ENCODE measurements around the gene HMGN2. TPM values are rescaled to one million over a fixed set of nuclear protein-coding genes. Genes with fewer than 3 reads are reported as not detected.

The HMGN2 gene
- total and polyA plus RNA-seq, 7 experiments from 2014 or later = 304 to 901 (median 369) TPM

DNA sequence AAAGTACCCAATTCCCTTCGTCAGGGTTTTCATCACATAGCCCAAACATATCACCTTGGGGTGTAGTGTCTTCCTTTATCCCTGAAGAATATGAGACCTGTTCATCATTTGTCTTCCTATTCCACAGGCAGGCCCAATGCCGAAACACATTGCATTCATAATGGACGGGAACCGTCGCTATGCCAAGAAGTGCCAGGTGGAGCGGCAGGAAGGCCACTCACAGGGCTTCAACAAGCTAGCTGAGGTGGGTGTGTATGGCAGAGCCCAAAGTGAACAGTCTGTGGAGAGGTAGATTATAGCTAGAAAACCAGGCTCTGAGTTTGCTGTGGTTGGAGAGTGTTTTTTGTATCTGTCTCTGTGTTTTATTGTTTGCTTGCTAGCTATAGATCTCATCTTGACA, 34.2 kb upstream of the HMGN2 start:
- H3K27ac ChIP-seq (ENCODE audit: low read depth, low read length) = no peak overlapping the region
- H3K4me1 ChIP-seq (ENCODE audit: control insufficient read depth in 2 of 2, insufficient read depth in 2 of 2, low read length in 2 of 2) = peaks cover 4 to 7% of the 10 kb centered on the region in 2 donors
- peaks cover 19 to 46% (median 19%) of the 10 kb centered on the region in 3 experiments for H3K36me3 ChIP-seq (ENCODE audit: control insufficient read depth in 2 of 3, insufficient read depth in 3 of 3, low read length in 3 of 3)
- intact Hi-C loops (cut with micrococcal nuclease) = no loop called here
- CTCF ChIA-PET = interaction anchor here (0.6 kb wide), 1 partner anchor 130 kb away, joined by 3 read pairs; no protein-coding TSS in a partner anchor
- no peak overlapping the region for H3K4me3 ChIP-seq (ENCODE audit: low read length)
- no peaks in the 10 kb centered on the region for H3K9me3 ChIP-seq (ENCODE audit: control insufficient read depth in 2 of 3, low read length in 3 of 3)
- H3K9me3 Mint-ChIP-seq = no peaks in the 10 kb centered on the region
- peaks cover 12 to 41% (median 22%) of the 10 kb centered on the region in 5 donors for H3K36me3 Mint-ChIP-seq
- DNase-seq (no peak), ATAC-seq (no peak)
- no peaks in the 10 kb centered on the region for H3K27me3 ChIP-seq (ENCODE audit: control insufficient read depth in 2 of 2, insufficient read depth in 2 of 2, low read length in 2 of 2)
- H3K4me3 Mint-ChIP-seq = no peak overlapping the region
- no peak overlapping the region for H3K27ac Mint-ChIP-seq
- POLR2A ChIA-PET = no interaction called here
- H3K27me3 Mint-ChIP-seq = no peaks in the 10 kb centered on the region
- H3K4me1 Mint-ChIP-seq = peaks cover 4 to 19% (median 10%) of the 10 kb centered on the region in 7 donors

DNA sequence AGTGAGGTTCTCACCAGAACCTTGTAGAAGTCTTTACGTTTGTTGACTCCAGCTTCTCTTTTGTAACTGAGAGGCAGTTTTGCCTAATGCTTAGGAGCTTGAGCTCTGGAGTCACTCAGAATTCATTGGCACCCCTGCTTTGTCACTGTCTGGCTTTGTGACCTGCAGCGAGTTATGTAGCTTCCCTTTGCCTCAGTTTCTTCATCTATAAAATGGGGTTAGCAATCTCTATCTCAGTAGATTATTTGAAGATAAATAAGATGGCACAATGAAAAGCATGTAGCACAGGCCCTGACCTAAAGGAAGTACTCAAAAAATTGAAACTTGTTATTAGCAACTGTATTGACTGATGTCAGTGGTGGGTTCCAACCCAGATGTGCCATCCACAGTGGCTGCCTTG, 32.0 kb upstream of the HMGN2 start:
- no peaks in the 10 kb centered on the region for H3K27me3 ChIP-seq (ENCODE audit: control insufficient read depth in 2 of 2, insufficient read depth in 2 of 2, low read length in 2 of 2)
- H3K4me1 Mint-ChIP-seq = peaks cover 0 to 8% (median 0%) of the 10 kb centered on the region in 7 donors
- no peak overlapping the region for H3K4me3 Mint-ChIP-seq
- ChIA-PET POLR2A (no interaction called here), CTCF (no interaction called here)
- no peaks in the 10 kb centered on the region for H3K9me3 Mint-ChIP-seq
- H3K4me3 ChIP-seq (ENCODE audit: low read length) = no peak overlapping the region
- H3K27ac ChIP-seq (ENCODE audit: low read depth, low read length) = no peak overlapping the region
- no peaks in the 10 kb centered on the region for H3K27me3 Mint-ChIP-seq
- no peak for ATAC-seq
- no peaks in the 10 kb centered on the region for H3K9me3 ChIP-seq (ENCODE audit: control insufficient read depth in 2 of 3, low read length in 3 of 3)
- no peak overlapping the region for H3K27ac Mint-ChIP-seq
- H3K36me3 ChIP-seq (ENCODE audit: control insufficient read depth in 2 of 3, insufficient read depth in 3 of 3, low read length in 3 of 3) = peaks cover 19 to 67% (median 30%) of the 10 kb centered on the region in 3 experiments
- DNase-seq = no peak
- H3K36me3 Mint-ChIP-seq = peaks cover 17 to 52% (median 26%) of the 10 kb centered on the region in 5 donors
- intact Hi-C loops (cut with micrococcal nuclease) = no loop called here
- no peaks in the 10 kb centered on the region for H3K4me1 ChIP-seq (ENCODE audit: control insufficient read depth in 2 of 2, insufficient read depth in 2 of 2, low read length in 2 of 2)

DNA sequence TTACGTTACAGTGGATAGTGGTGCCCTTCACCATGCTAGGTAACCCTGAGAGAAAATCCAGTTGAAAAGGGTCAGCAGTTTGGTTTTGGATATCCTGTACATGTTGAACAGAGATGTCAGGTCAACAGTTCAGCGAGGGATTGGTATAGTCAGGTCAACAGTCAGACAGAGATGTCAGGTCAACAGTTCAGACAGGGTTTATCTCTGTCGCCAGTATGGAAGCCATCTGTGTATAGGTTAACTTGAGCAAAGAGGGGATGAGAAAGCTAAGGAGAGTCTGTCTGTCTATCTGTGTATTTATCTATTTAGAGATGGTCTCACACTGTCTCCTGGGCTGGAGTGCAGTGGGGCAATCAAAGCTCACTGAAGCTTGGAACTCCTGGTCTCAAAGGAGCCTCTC, 22.4 kb upstream of the HMGN2 start:
- H3K27me3 Mint-ChIP-seq = no peaks in the 10 kb centered on the region
- intact Hi-C loops (cut with micrococcal nuclease) = no loop called here
- Histone ChIP-seq H3K36me3 (ENCODE audit: control insufficient read depth in 2 of 3, insufficient read depth in 3 of 3, low read length in 3 of 3) (peaks cover 0 to 51% (median 0%) of the 10 kb centered on the region in 3 experiments), H3K27ac (ENCODE audit: low read depth, low read length) (no peak overlapping the region), H3K4me1 (ENCODE audit: control insufficient read depth in 2 of 2, insufficient read depth in 2 of 2, low read length in 2 of 2) (no peaks in the 10 kb centered on the region), H3K9me3 (ENCODE audit: control insufficient read depth in 2 of 3, low read length in 3 of 3) (no peaks in the 10 kb centered on the region), H3K27me3 (ENCODE audit: control insufficient read depth in 2 of 2, insufficient read depth in 2 of 2, low read length in 2 of 2) (no peaks in the 10 kb centered on the region), H3K4me3 (ENCODE audit: low read length) (no peak overlapping the region)
- H3K9me3 Mint-ChIP-seq = no peaks in the 10 kb centered on the region
- DNase-seq (no peak), ATAC-seq (no peak)
- peaks cover 0 to 48% (median 25%) of the 10 kb centered on the region in 5 donors for H3K36me3 Mint-ChIP-seq
- peaks cover 0 to 3% (median 0%) of the 10 kb centered on the region in 7 donors for H3K4me1 Mint-ChIP-seq
- no peak overlapping the region for H3K4me3 Mint-ChIP-seq
- ChIA-PET CTCF (no interaction called here), POLR2A (interaction anchor here (0.5 to 1.3 kb wide), 3 partner anchors 15 to 767 kb away, joined by 3 to 5 read pairs (median 4); no protein-coding TSS in a partner anchor)
- H3K27ac Mint-ChIP-seq = no peak overlapping the region

DNA sequence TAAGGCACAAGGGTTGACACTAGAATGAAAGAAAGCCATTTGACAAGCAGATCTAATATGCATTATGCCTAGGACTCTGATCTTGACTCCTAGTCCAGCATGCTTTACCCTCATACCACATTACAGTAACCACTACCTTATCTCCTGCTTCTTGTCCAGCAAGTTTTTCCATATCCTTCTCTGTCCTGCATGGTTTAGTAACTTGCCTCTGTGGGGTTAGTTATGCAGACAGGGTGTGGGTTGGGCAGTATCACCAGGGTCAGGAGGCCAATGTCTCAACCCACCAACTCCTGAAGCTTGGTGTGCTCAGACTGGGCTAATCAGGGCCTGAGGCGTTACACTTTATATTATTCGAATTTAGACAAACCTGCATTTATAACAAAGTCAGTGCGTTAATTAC, 21.3 kb upstream of the HMGN2 start:
- Mint-ChIP-seq H3K4me3 (no peak overlapping the region), H3K27ac (peak overlapping the region in 1 of 9 donors; percentile 45), H3K27me3 (no peaks in the 10 kb centered on the region), H3K4me1 (peaks cover 0 to 3% (median 0%) of the 10 kb centered on the region in 7 donors), H3K36me3 (peaks cover 0 to 49% (median 25%) of the 10 kb centered on the region in 5 donors), H3K9me3 (no peaks in the 10 kb centered on the region)
- H3K27ac ChIP-seq (ENCODE audit: low read depth, low read length) = no peak overlapping the region
- H3K4me3 ChIP-seq (ENCODE audit: low read length) = no peak overlapping the region
- peaks cover 0 to 45% (median 0%) of the 10 kb centered on the region in 3 experiments for H3K36me3 ChIP-seq (ENCODE audit: control insufficient read depth in 2 of 3, insufficient read depth in 3 of 3, low read length in 3 of 3)
- DNase-seq = no peak
- H3K27me3 ChIP-seq (ENCODE audit: control insufficient read depth in 2 of 2, insufficient read depth in 2 of 2, low read length in 2 of 2) = no peaks in the 10 kb centered on the region
- no peaks in the 10 kb centered on the region for H3K9me3 ChIP-seq (ENCODE audit: control insufficient read depth in 2 of 3, low read length in 3 of 3)
- no peaks in the 10 kb centered on the region for H3K4me1 ChIP-seq (ENCODE audit: control insufficient read depth in 2 of 2, insufficient read depth in 2 of 2, low read length in 2 of 2)
- intact Hi-C loops (cut with micrococcal nuclease) = no loop called here
- CTCF ChIA-PET = interaction anchor here (0.6 kb wide), 1 partner anchor 436 kb away, joined by 8 read pairs; no protein-coding TSS in a partner anchor
- ATAC-seq = no peak
- POLR2A ChIA-PET = no interaction called here

DNA sequence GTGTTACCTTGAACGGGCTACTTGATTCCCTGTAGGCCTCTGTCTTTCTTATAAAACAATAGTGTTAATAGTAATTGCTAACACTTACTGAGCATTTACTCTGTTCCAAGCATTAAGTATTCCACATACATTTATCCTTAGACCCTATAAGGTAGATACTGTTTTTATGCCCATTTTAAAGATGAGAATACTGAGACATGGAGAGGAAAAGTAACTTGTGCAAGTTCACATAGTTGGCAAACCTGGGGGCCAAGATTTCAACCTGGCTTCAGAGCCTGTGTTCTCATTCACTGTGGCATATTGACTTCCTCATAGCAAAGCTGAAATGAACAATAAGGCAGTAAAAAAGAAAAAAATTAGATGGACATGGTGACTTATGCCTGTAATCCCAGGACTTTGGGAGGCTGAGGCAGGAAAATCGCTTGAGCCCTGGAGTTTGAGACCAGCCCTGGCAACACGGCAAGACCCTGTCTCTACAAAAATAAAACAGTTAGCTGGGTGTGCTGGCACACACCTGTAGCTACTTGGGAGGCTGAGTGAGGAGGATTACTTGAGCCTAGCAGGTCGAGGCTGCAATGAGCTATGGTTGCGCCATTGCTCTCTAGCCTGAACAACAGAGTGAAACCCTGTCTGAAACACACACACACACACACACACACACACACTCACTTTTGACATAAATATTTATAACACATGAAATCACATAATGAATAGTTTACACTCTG, 19.6 kb upstream of the HMGN2 start:
- Histone ChIP-seq H3K4me1 (ENCODE audit: control insufficient read depth in 2 of 2, insufficient read depth in 2 of 2, low read length in 2 of 2) (no peaks in the 10 kb centered on the region), H3K27ac (ENCODE audit: low read depth, low read length) (no peak overlapping the region), H3K9me3 (ENCODE audit: control insufficient read depth in 2 of 3, low read length in 3 of 3) (no peaks in the 10 kb centered on the region), H3K36me3 (ENCODE audit: control insufficient read depth in 2 of 3, insufficient read depth in 3 of 3, low read length in 3 of 3) (peaks cover 0 to 32% (median 0%) of the 10 kb centered on the region in 3 experiments), H3K4me3 (ENCODE audit: low read length) (no peak overlapping the region), H3K27me3 (ENCODE audit: control insufficient read depth in 2 of 2, insufficient read depth in 2 of 2, low read length in 2 of 2) (no peaks in the 10 kb centered on the region)
- peaks cover 0 to 2% (median 0%) of the 10 kb centered on the region in 7 donors for H3K4me1 Mint-ChIP-seq
- H3K9me3 Mint-ChIP-seq = no peaks in the 10 kb centered on the region
- ATAC-seq (no peak), DNase-seq (no peak)
- H3K4me3 Mint-ChIP-seq = no peak overlapping the region
- POLR2A ChIA-PET = no interaction called here
- intact Hi-C loops (cut with micrococcal nuclease) = no loop called here
- no peak overlapping the region for H3K27ac Mint-ChIP-seq
- no peaks in the 10 kb centered on the region for H3K27me3 Mint-ChIP-seq
- CTCF ChIA-PET = interaction anchor here (1.2 kb wide), 1 partner anchor 35 kb away, joined by 4 read pairs; no protein-coding TSS in a partner anchor
- H3K36me3 Mint-ChIP-seq = peaks cover 0 to 38% (median 24%) of the 10 kb centered on the region in 5 donors

DNA sequence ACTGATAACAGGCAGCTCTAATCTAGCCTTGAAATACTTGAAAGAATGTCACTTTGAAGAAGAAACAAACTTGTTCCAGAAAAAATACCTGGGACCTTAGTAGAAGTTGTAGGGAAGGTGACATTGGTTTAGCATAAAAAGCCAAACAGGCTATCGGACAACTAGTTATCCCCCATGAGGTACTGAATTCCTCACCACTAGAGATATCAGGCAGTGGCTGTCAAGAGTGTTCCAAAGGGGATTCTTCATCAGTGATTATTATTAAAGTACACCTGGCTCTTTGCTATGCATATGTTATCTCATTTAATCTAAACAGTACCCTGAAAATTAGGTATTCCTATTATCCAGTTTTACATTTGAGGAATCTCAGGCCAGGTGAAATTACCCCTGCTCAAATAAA, 13.1 kb upstream of the HMGN2 start:
- Mint-ChIP-seq H3K4me1 (peaks cover 0 to 7% (median 0%) of the 10 kb centered on the region in 7 donors), H3K4me3 (no peak overlapping the region), H3K36me3 (peaks cover 0 to 41% (median 16%) of the 10 kb centered on the region in 5 donors), H3K9me3 (no peaks in the 10 kb centered on the region), H3K27ac (no peak overlapping the region), H3K27me3 (no peaks in the 10 kb centered on the region)
- Histone ChIP-seq H3K4me3 (ENCODE audit: low read length) (no peak overlapping the region), H3K27me3 (ENCODE audit: control insufficient read depth in 2 of 2, insufficient read depth in 2 of 2, low read length in 2 of 2) (no peaks in the 10 kb centered on the region), H3K36me3 (ENCODE audit: control insufficient read depth in 2 of 3, insufficient read depth in 3 of 3, low read length in 3 of 3) (peaks cover 0 to 29% (median 5%) of the 10 kb centered on the region in 3 experiments), H3K9me3 (ENCODE audit: control insufficient read depth in 2 of 3, low read length in 3 of 3) (no peaks in the 10 kb centered on the region), H3K27ac (ENCODE audit: low read depth, low read length) (no peak overlapping the region), H3K4me1 (ENCODE audit: control insufficient read depth in 2 of 2, insufficient read depth in 2 of 2, low read length in 2 of 2) (no peaks in the 10 kb centered on the region)
- ChIA-PET POLR2A (no interaction called here), CTCF (interaction anchor here (0.6 kb wide), 1 partner anchor 42 kb away, joined by 3 read pairs; no protein-coding TSS in a partner anchor)
- intact Hi-C loops (cut with micrococcal nuclease) = no loop called here
- ATAC-seq (no peak), DNase-seq (no peak)

Data from naive thymus-derived CD4-positive, alpha-beta T cell (primary cell).